Karpas-422 (cell line): ENCODE measurements around the gene IDUA. TPM values are rescaled to one million over a fixed set of nuclear protein-coding genes. Genes with fewer than 3 reads are reported as not detected.

Source experiments
- DNase-seq: peaks from one replicate; pipeline ENCODE4 v3.0.0-alpha.2; 2015
- H2AFZ ChIP-seq: fragments of 200-600 bp; sonication (generic); 2 replicates; pipeline ENCODE4 v1.6.1; 2014; ENCODE audit warnings: antibody characterized with exemption, low read length, mixed read lengths
- H3K27ac ChIP-seq: fragments of 200-600 bp; sonication (generic); 2 replicates; pipeline ENCODE4 v1.5.1; 2014; ENCODE audit warnings: mild to moderate bottlenecking, low read length, moderate library complexity
- H3K27me3 ChIP-seq: fragments of 200-600 bp; sonication (generic); 2 replicates; pipeline ENCODE4 v1.6.1; 2014; ENCODE audit warnings: low read length, mixed read lengths
- H3K36me3 ChIP-seq: fragments of 200-600 bp; sonication (generic); 2 replicates; pipeline ENCODE4 v1.6.1; 2014; ENCODE audit warnings: low read length, mixed read lengths; ENCODE audit not compliant: insufficient read depth
- H3K4me1 ChIP-seq: fragments of 200-600 bp; sonication (generic); 2 replicates; pipeline ENCODE4 v1.6.1; 2014; ENCODE audit warnings: mild to moderate bottlenecking, low read length, mixed read lengths
- H3K4me2 ChIP-seq: fragments of 200-600 bp; sonication (generic); 2 replicates; pipeline ENCODE4 v1.6.1; 2014; ENCODE audit warnings: low read length, low read depth, mild to moderate bottlenecking; ENCODE audit not compliant: poor library complexity, severe bottlenecking
- H3K4me3 ChIP-seq: fragments of 200-600 bp; sonication (generic); 2 replicates; pipeline ENCODE4 v1.5.1; 2014; ENCODE audit warnings: mild to moderate bottlenecking, antibody characterized with exemption, low read length, mixed read lengths
- H3K79me2 ChIP-seq: fragments of 200-600 bp; sonication (generic); 2 replicates; pipeline ENCODE4 v1.6.1; 2014; ENCODE audit warnings: mild to moderate bottlenecking, low read length, mixed read lengths
- H3K9ac ChIP-seq: fragments of 200-600 bp; sonication (generic); 2 replicates; pipeline ENCODE4 v1.6.0; 2014; ENCODE audit warnings: low read length
- H3K9me2 ChIP-seq: fragments of 200-600 bp; sonication (generic), shearing (Covaris generic); replicated peaks from 2 replicates; pipeline ENCODE4 v1.6.0; 2014; ENCODE audit warnings: mild to moderate bottlenecking, low read length, moderate library complexity; ENCODE audit not compliant: insufficient read depth
- H3K9me3 ChIP-seq: fragments of 300-700, 200-600 bp; sonication (generic); 2 replicates; pipeline ENCODE4 v1.6.1; 2014; ENCODE audit warnings: low read length, mixed read lengths
- H4K20me1 ChIP-seq: fragments of 200-600 bp; sonication (generic); 2 replicates; pipeline ENCODE4 v1.6.1; 2014; ENCODE audit warnings: mild to moderate bottlenecking, antibody characterized with exemption, low read length, low read depth; ENCODE audit not compliant: insufficient read depth
- total RNA-seq: library from RNA; depleted of rRNA; stranded (reverse); fragments of >200 nt; shearing (Covaris generic); gene quantifications from 2 replicates; pipeline ENCODE4 v1.2.3, GENCODE V29; 2014; ENCODE audit warnings: low replicate concordance

IDUA gene
- total RNA-seq, 1 experiment from 2014 or later = 20.8 TPM

- H3K4me1 ChIP-seq = no peaks in the 10 kb centered on the region
- no peaks in the 10 kb centered on the region for H3K27me3 ChIP-seq
- no peak overlapping the region for H2AFZ ChIP-seq
- no peak overlapping the region for H3K27ac ChIP-seq
- no peaks in the 10 kb centered on the region for H3K9me3 ChIP-seq
- no peaks in the 10 kb centered on the region for H4K20me1 ChIP-seq
- H3K79me2 ChIP-seq = no peaks in the 10 kb centered on the region
- H3K36me3 ChIP-seq = no peaks in the 10 kb centered on the region
- no peak overlapping the region for H3K4me2 ChIP-seq
- H3K9me2 ChIP-seq = no peaks in the 10 kb centered on the region
- DNase-seq = no peak
- H3K4me3 ChIP-seq = no peak overlapping the region
- H3K9ac ChIP-seq = no peak overlapping the region
Observed at GRCh38 chr4:954211-955020, 32.4 kb upstream of the IDUA start.

- Histone ChIP-seq H3K4me3 (no peak overlapping the region), H3K4me1 (no peaks in the 10 kb centered on the region), H3K79me2 (no peaks in the 10 kb centered on the region), H3K36me3 (no peaks in the 10 kb centered on the region), H3K9me3 (no peaks in the 10 kb centered on the region), H3K27ac (no peak overlapping the region), H4K20me1 (no peaks in the 10 kb centered on the region), H3K9me2 (no peaks in the 10 kb centered on the region), H2AFZ (no peak overlapping the region), H3K9ac (no peak overlapping the region), H3K4me2 (no peak overlapping the region), H3K27me3 (no peaks in the 10 kb centered on the region)
- no peak for DNase-seq
Observed at GRCh38 chr4:955161-955921, 31.5 kb upstream of the IDUA start.

GRCh38 chr4:955931-956381 lies 30.9 kb upstream of the IDUA start:
- DNase-seq = no peak
- no peak overlapping the region for H3K27ac ChIP-seq
- no peak overlapping the region for H3K9ac ChIP-seq

GRCh38 chr4:956531-957230 lies 30.2 kb upstream of the IDUA start:
- no peak overlapping the region for H3K4me3 ChIP-seq
- no peaks in the 10 kb centered on the region for H3K36me3 ChIP-seq
- H3K9me3 ChIP-seq = no peaks in the 10 kb centered on the region
- no peaks in the 10 kb centered on the region for H3K9me2 ChIP-seq
- H4K20me1 ChIP-seq = no peaks in the 10 kb centered on the region
- H3K4me1 ChIP-seq = no peaks in the 10 kb centered on the region
- H2AFZ ChIP-seq = no peak overlapping the region
- no peak overlapping the region for H3K9ac ChIP-seq
- no peak for DNase-seq
- no peak overlapping the region for H3K4me2 ChIP-seq
- no peaks in the 10 kb centered on the region for H3K79me2 ChIP-seq
- H3K27me3 ChIP-seq = no peaks in the 10 kb centered on the region
- H3K27ac ChIP-seq = no peak overlapping the region

More at GRCh38 chr4:955931-956381, 30.9 kb upstream of the IDUA start:
- Histone ChIP-seq H3K9me3 (no peaks in the 10 kb centered on the region), H3K9me2 (no peaks in the 10 kb centered on the region), H3K79me2 (no peaks in the 10 kb centered on the region), H3K36me3 (no peaks in the 10 kb centered on the region), H3K4me2 (no peak overlapping the region), H3K27me3 (no peaks in the 10 kb centered on the region), H2AFZ (no peak overlapping the region), H4K20me1 (no peaks in the 10 kb centered on the region), H3K4me1 (no peaks in the 10 kb centered on the region), H3K4me3 (no peak overlapping the region)

GRCh38 chr4:957231-957580 lies 29.6 kb upstream of the IDUA start:
- no peak overlapping the region for H3K4me2 ChIP-seq
- no peak overlapping the region for H3K9ac ChIP-seq
- H3K4me3 ChIP-seq = no peak overlapping the region
- no peak overlapping the region for H2AFZ ChIP-seq
- no peaks in the 10 kb centered on the region for H3K36me3 ChIP-seq
- H4K20me1 ChIP-seq = no peaks in the 10 kb centered on the region
- no peaks in the 10 kb centered on the region for H3K4me1 ChIP-seq
- no peaks in the 10 kb centered on the region for H3K27me3 ChIP-seq
- no peaks in the 10 kb centered on the region for H3K9me3 ChIP-seq
- DNase-seq = no peak
- H3K27ac ChIP-seq = no peak overlapping the region
- H3K9me2 ChIP-seq = no peaks in the 10 kb centered on the region
- H3K79me2 ChIP-seq = no peaks in the 10 kb centered on the region

GRCh38 chr4:957581-958313 lies 29.1 kb upstream of the IDUA start:
- Histone ChIP-seq H4K20me1 (no peaks in the 10 kb centered on the region), H2AFZ (no peak overlapping the region), H3K79me2 (no peaks in the 10 kb centered on the region), H3K4me3 (no peak overlapping the region), H3K4me1 (no peaks in the 10 kb centered on the region), H3K9me2 (no peaks in the 10 kb centered on the region), H3K36me3 (no peaks in the 10 kb centered on the region), H3K27me3 (no peaks in the 10 kb centered on the region), H3K9ac (no peak overlapping the region), H3K4me2 (no peak overlapping the region), H3K27ac (no peak overlapping the region), H3K9me3 (no peaks in the 10 kb centered on the region)
- DNase-seq = no peak

- Histone ChIP-seq H3K36me3 (no peaks in the 10 kb centered on the region), H3K27ac (no peak overlapping the region), H3K79me2 (no peaks in the 10 kb centered on the region), H4K20me1 (no peaks in the 10 kb centered on the region), H3K4me1 (no peaks in the 10 kb centered on the region), H3K4me2 (no peak overlapping the region), H3K4me3 (no peak overlapping the region), H2AFZ (no peak overlapping the region), H3K9me2 (no peaks in the 10 kb centered on the region), H3K9me3 (no peaks in the 10 kb centered on the region), H3K27me3 (no peaks in the 10 kb centered on the region), H3K9ac (no peak overlapping the region)
- DNase-seq = no peak
Observed at GRCh38 chr4:958314-958665, 28.6 kb upstream of the IDUA start.
